ENCODE results near the gene APH1B. TPM values are rescaled to one million over a fixed set of nuclear protein-coding genes. Genes with fewer than 3 reads are reported as not detected.

APH1B gene
- total and polyA plus RNA-seq, 9 of the 15 experiments (the other 6 are each of a cell fraction or from before 2014, with no cell fraction given): 5.1 to 9.7 (median 7.0) TPM

DNA sequence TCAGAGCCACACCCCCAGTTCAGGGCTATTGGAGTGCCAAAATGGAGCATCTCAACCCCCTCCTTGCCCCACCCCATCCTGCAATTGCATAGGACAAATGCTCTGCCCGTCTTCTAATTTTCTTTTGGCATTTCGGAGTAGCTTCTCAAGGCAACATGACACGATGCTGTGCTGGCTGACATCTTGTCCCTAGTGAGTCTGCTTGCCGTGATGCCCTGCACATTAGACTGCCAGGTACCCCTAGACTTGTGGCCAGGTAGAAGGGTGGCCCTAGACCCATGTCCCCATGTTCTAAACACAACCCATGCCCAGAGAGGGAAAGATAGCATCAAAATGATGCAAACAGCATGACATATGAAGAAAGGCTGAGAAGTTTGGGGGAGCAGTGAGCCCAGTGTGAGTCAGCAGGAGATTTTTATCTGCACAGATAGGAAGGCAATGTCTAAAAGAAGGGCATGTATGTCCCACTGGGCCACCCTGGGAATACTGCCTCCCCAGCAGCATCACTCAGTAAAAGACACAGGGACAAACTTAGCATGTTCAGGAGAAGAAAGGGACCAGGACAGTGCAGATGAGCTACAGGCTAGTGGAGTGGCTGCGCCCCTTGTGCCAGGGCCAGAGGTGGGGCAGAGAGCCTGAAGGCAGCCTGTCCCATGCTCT, 67.5 kb downstream of the APH1B start (continued):
- TF ChIP-seq HNRNPK (IDR thresholded peaks at IDR 0.05; ENCODE audit: low read depth, low read length, poor library complexity, severe bottlenecking) (no peak), RBM14 (IDR thresholded peaks at IDR 0.05; ENCODE audit: borderline replicate concordance, insufficient read depth, low read depth, low read length) (no peak), ZNF146 (CRISPR knock-in tag; IDR thresholded peaks at IDR 0.05; ENCODE audit: unreplicated experiment) (no peak), LEF1 (IDR thresholded peaks at IDR 0.05) (peak; percentile 62; the same call in 1 of the 2 replicates), FOXJ2 (tag; IDR thresholded peaks at IDR 0.05) (no peak; the same call in 1 of the 2 replicates), ZNF263 (CRISPR knock-in tag; IDR thresholded peaks at IDR 0.05; ENCODE audit: borderline replicate concordance) (no peak), ZNF785 (CRISPR knock-in tag; IDR thresholded peaks at IDR 0.05) (no peak)
- TF ChIP-seq, protein P1, sequence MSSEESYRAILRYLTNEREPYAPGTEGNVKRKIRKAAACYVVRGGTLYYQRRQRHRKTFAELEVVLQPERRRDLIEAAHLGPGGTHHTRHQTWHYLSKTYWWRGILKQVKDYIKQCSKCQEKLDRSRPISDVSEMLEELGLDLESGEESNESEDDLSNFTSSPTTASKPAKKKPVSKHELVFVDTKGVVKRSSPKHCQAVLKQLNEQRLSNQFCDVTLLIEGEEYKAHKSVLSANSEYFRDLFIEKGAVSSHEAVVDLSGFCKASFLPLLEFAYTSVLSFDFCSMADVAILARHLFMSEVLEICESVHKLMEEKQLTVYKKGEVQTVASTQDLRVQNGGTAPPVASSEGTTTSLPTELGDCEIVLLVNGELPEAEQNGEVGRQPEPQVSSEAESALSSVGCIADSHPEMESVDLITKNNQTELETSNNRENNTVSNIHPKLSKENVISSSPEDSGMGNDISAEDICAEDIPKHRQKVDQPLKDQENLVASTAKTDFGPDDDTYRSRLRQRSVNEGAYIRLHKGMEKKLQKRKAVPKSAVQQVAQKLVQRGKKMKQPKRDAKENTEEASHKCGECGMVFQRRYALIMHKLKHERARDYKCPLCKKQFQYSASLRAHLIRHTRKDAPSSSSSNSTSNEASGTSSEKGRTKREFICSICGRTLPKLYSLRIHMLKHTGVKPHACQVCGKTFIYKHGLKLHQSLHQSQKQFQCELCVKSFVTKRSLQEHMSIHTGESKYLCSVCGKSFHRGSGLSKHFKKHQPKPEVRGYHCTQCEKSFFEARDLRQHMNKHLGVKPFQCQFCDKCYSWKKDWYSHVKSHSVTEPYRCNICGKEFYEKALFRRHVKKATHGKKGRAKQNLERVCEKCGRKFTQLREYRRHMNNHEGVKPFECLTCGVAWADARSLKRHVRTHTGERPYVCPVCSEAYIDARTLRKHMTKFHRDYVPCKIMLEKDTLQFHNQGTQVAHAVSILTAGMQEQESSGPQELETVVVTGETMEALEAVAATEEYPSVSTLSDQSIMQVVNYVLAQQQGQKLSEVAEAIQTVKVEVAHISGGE (CRISPR knock-in tag; IDR thresholded peaks at IDR 0.05): 0 out of 6 replicates have a peak, but pooled peaks of 1 of the 3 experiments have one; percentile 22
- TF ChIP-seq, protein P2, sequence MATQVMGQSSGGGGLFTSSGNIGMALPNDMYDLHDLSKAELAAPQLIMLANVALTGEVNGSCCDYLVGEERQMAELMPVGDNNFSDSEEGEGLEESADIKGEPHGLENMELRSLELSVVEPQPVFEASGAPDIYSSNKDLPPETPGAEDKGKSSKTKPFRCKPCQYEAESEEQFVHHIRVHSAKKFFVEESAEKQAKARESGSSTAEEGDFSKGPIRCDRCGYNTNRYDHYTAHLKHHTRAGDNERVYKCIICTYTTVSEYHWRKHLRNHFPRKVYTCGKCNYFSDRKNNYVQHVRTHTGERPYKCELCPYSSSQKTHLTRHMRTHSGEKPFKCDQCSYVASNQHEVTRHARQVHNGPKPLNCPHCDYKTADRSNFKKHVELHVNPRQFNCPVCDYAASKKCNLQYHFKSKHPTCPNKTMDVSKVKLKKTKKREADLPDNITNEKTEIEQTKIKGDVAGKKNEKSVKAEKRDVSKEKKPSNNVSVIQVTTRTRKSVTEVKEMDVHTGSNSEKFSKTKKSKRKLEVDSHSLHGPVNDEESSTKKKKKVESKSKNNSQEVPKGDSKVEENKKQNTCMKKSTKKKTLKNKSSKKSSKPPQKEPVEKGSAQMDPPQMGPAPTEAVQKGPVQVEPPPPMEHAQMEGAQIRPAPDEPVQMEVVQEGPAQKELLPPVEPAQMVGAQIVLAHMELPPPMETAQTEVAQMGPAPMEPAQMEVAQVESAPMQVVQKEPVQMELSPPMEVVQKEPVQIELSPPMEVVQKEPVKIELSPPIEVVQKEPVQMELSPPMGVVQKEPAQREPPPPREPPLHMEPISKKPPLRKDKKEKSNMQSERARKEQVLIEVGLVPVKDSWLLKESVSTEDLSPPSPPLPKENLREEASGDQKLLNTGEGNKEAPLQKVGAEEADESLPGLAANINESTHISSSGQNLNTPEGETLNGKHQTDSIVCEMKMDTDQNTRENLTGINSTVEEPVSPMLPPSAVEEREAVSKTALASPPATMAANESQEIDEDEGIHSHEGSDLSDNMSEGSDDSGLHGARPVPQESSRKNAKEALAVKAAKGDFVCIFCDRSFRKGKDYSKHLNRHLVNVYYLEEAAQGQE (IDR thresholded peaks at IDR 0.05; ENCODE audit: borderline replicate concordance): no peak
- TF ChIP-seq, protein P2 (CRISPR knock-in tag; IDR thresholded peaks at IDR 0.05; ENCODE audit: low read depth): no peak; the same call in 1 of the 2 replicates
- TF ChIP-seq, protein P3, sequence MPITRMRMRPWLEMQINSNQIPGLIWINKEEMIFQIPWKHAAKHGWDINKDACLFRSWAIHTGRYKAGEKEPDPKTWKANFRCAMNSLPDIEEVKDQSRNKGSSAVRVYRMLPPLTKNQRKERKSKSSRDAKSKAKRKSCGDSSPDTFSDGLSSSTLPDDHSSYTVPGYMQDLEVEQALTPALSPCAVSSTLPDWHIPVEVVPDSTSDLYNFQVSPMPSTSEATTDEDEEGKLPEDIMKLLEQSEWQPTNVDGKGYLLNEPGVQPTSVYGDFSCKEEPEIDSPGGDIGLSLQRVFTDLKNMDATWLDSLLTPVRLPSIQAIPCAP (CRISPR knock-in tag; IDR thresholded peaks at IDR 0.05; ENCODE audit: borderline replicate concordance): no peak
- TF ChIP-seq, protein P4, sequence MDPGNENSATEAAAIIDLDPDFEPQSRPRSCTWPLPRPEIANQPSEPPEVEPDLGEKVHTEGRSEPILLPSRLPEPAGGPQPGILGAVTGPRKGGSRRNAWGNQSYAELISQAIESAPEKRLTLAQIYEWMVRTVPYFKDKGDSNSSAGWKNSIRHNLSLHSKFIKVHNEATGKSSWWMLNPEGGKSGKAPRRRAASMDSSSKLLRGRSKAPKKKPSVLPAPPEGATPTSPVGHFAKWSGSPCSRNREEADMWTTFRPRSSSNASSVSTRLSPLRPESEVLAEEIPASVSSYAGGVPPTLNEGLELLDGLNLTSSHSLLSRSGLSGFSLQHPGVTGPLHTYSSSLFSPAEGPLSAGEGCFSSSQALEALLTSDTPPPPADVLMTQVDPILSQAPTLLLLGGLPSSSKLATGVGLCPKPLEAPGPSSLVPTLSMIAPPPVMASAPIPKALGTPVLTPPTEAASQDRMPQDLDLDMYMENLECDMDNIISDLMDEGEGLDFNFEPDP (CRISPR knock-in tag; IDR thresholded peaks at IDR 0.05): no peak
